DND-41 (cell line): Measurements from ENCODE around the gene TFF2.

Experiments used
- ATAC-seq: fragments of 200-7000 bp; cut with Tn5 transposase; 3 replicates; pipeline ENCODE4 v1.9.1; 2021; ENCODE audit warnings: low read depth; ENCODE audit not compliant: insufficient read depth
- DNase-seq: peaks from one replicate; pipeline ENCODE4 v3.0.0-alpha.2; 2020
- H2AFZ ChIP-seq: 2 replicates; pipeline ENCODE4 v1.6.0; 2012; ENCODE audit warnings: low read depth, low read length
- H3K27ac ChIP-seq: 2 replicates; pipeline ENCODE4 v1.5.1; 2012; ENCODE audit warnings: low read length, inconsistent platforms
- H3K27me3 ChIP-seq: fragments of 200-600 bp; sonication (generic); 2 replicates; pipeline ENCODE4 v1.6.0; 2012; ENCODE audit warnings: low read length, mild to moderate bottlenecking, inconsistent platforms; ENCODE audit not compliant: insufficient read depth, poor library complexity
- H3K36me3 ChIP-seq: 2 replicates; pipeline ENCODE4 v1.5.1; 2012; ENCODE audit warnings: low read length, inconsistent platforms; ENCODE audit not compliant: insufficient read depth
- H3K4me1 ChIP-seq: 2 replicates; pipeline ENCODE4 v1.5.1; 2012; ENCODE audit warnings: mild to moderate bottlenecking, low read length; ENCODE audit not compliant: insufficient read depth
- H3K4me2 ChIP-seq: 2 replicates; pipeline ENCODE4 v1.6.0; 2012; ENCODE audit warnings: mild to moderate bottlenecking, moderate library complexity, low read length, inconsistent platforms; ENCODE audit not compliant: insufficient read depth
- H3K4me3 ChIP-seq, 2 experiments: fragments of 200-600 bp in 1 of 2; shearing (Covaris generic) in 1 of 2; 2 replicates each; pipeline ENCODE4 v1.5.1; 2012 to 2016; ENCODE audit warnings: inconsistent platforms in 2 of 2, low read length in 2 of 2, mild to moderate bottlenecking in 2 of 2, low read depth in 1 of 2, moderate library complexity in 1 of 2
- H3K79me2 ChIP-seq: 2 replicates; pipeline ENCODE4 v1.6.0; 2012; ENCODE audit warnings: low read length, inconsistent platforms; ENCODE audit not compliant: insufficient read depth
- H3K9ac ChIP-seq: 2 replicates; pipeline ENCODE4 v1.6.0; 2012; ENCODE audit warnings: low read depth, mild to moderate bottlenecking, inconsistent platforms, low read length, moderate library complexity
- H3K9me3 ChIP-seq: 2 replicates; pipeline ENCODE4 v1.5.1; 2012; ENCODE audit warnings: low read length, moderate library complexity, mild to moderate bottlenecking, inconsistent platforms; ENCODE audit not compliant: insufficient read depth, severe bottlenecking
- H4K20me1 ChIP-seq: 2 replicates; pipeline ENCODE4 v1.6.0; 2012; ENCODE audit warnings: low read length; ENCODE audit not compliant: insufficient read depth
- CTCF ChIP-seq: IDR thresholded peaks from 2 replicates; pipeline ENCODE4 v1.5.1; 2012; ENCODE audit warnings: borderline replicate concordance, low read length, moderate library complexity, mild to moderate bottlenecking; ENCODE audit not compliant: poor library complexity, severe bottlenecking; ENCODE audit errors: extremely low read depth
- EZH2 ChIP-seq: IDR thresholded peaks from 3 replicates; pipeline ENCODE4 v1.6.1; 2012; ENCODE audit warnings: borderline replicate concordance, low read depth, mild to moderate bottlenecking, moderate library complexity, low read length, inconsistent platforms; ENCODE audit not compliant: severe bottlenecking

TFF2 gene

GRCh38 chr21:42317341-42317741, 33.5 kb downstream of the TFF2 start:
- Histone ChIP-seq H3K4me1 (no peaks in the 10 kb centered on the region), H4K20me1 (no peaks in the 10 kb centered on the region), H3K27me3 (no peaks in the 10 kb centered on the region), H3K4me2 (no peak overlapping the region), H3K9me3 (no peaks in the 10 kb centered on the region), H3K36me3 (no peaks in the 10 kb centered on the region), H3K9ac (no peak overlapping the region), H3K4me3 (no peak overlapping the region), H3K27ac (no peak overlapping the region), H3K79me2 (no peaks in the 10 kb centered on the region), H2AFZ (no peak overlapping the region)
- DNase-seq, result no peak
- no peak for ATAC-seq
- TF ChIP-seq EZH2 (no peak), CTCF (no peak)

GRCh38 chr21:42316891-42317290, 33.9 kb downstream of the TFF2 start:
- TF ChIP-seq CTCF (no peak), EZH2 (no peak)
- Histone ChIP-seq H3K79me2 (no peaks in the 10 kb centered on the region), H2AFZ (no peak overlapping the region), H3K27ac (no peak overlapping the region), H3K36me3 (no peaks in the 10 kb centered on the region), H3K4me3 (no peak overlapping the region), H3K4me2 (no peak overlapping the region), H4K20me1 (no peaks in the 10 kb centered on the region), H3K9ac (no peak overlapping the region), H3K9me3 (no peaks in the 10 kb centered on the region), H3K27me3 (no peaks in the 10 kb centered on the region), H3K4me1 (no peaks in the 10 kb centered on the region)
- ATAC-seq, result no peak
- DNase-seq, result no peak

GRCh38 chr21:42315296-42315891, 35.4 kb downstream of the TFF2 start, which contains the start of gene TFF3:
Gene TFF3, minus strand, starts transcription at chr21:42315409. Its CDS starts 35 bp downstream, at chr21:42315374.
- ATAC-seq (no peak), DNase-seq (no peak)
- no peak within 1 kb of the TSS for H2AFZ ChIP-seq
- TF ChIP-seq EZH2, result no peak
- H3K9me3 ChIP-seq, result no peaks in the 10 kb centered on the region
- no peaks in the 10 kb centered on the region for H3K36me3 ChIP-seq
- no peak within 1 kb of the TSS for H3K4me3 ChIP-seq
- no peak within 1 kb of the TSS for H3K9ac ChIP-seq
- no peaks in the 10 kb centered on the region for H3K79me2 ChIP-seq
- no peaks in the 10 kb centered on the region for H4K20me1 ChIP-seq
- no peak within 1 kb of the TSS for H3K4me2 ChIP-seq
- no peak within 1 kb of the TSS for H3K27ac ChIP-seq
- H3K4me1 ChIP-seq, result no peaks in the 10 kb centered on the region
- no peaks in the 10 kb centered on the region for H3K27me3 ChIP-seq

- Histone ChIP-seq H3K27ac (no peak overlapping the region), H3K9ac (no peak overlapping the region), H3K27me3 (no peaks in the 10 kb centered on the region), H3K9me3 (no peaks in the 10 kb centered on the region), H2AFZ (no peak overlapping the region), H3K4me2 (no peak overlapping the region), H4K20me1 (no peaks in the 10 kb centered on the region), H3K4me3 (no peak overlapping the region), H3K79me2 (no peaks in the 10 kb centered on the region), H3K4me1 (peaks cover 4% of the 10 kb centered on the region), H3K36me3 (no peaks in the 10 kb centered on the region)
- TF ChIP-seq EZH2 (no peak), CTCF (no peak)
- no peak for DNase-seq
- ATAC-seq, result no peak
These were observed 36.0 kb downstream of the TFF2 start for GRCh38 chr21:42314616-42315295.
